Left forelimb (tissue), 1 donor: ENCODE data around the gene MCRS1.
"Not testable (repeated sequence)": the region's sequence is repeated elsewhere in the genome, so short reads cannot be mapped to it uniquely, and the experiment has no call there.

Experiments used
- DNase-seq: peaks from one replicate; pipeline ENCODE4 v3.0.0-alpha.2; 2018; ENCODE audit warnings: low spot score

MCRS1 gene

GRCh38 chr12:49540229-49541139 lies 27.5 kb downstream of the MCRS1 start:
- peak; percentile 58 for DNase-seq

- peak; percentile 45 for DNase-seq
Observed at GRCh38 chr12:49539406-49540228, 28.3 kb downstream of the MCRS1 start.

- DNase-seq, result peak; percentile 77
Observed at GRCh38 chr12:49538510-49539403, 29.2 kb downstream of the MCRS1 start, which contains the start of gene KCNH3. KCNH3 (plus strand) TSS chr12:49539030; CDS start chr12:49539417, 387 bp downstream.

- peak; percentile 64 for DNase-seq
Observed at GRCh38 chr12:49537752-49538509, 30.0 kb downstream of the MCRS1 start.

GRCh38 chr12:49537231-49537751 lies 30.7 kb downstream of the MCRS1 start:
- DNase-seq, result peak; percentile 55

GRCh38 chr12:49536526-49537071 lies 31.3 kb downstream of the MCRS1 start:
- DNase-seq, result peak; percentile 15

GRCh38 chr12:49535921-49536525 lies 31.9 kb downstream of the MCRS1 start:
- DNase-seq, result peak; percentile 28

GRCh38 chr12:49534731-49535278 lies 33.1 kb downstream of the MCRS1 start:
- DNase-seq, result peak; percentile 59

- not testable (repeated sequence) for DNase-seq
Observed at GRCh38 chr12:49534122-49534521, 33.8 kb downstream of the MCRS1 start.

- peak; percentile 26 for DNase-seq
Observed at GRCh38 chr12:49533331-49533730, 34.6 kb downstream of the MCRS1 start.

- DNase-seq, result no peak
Observed at GRCh38 chr12:49531745-49532144, 36.2 kb downstream of the MCRS1 start.

- no peak for DNase-seq
Observed at GRCh38 chr12:49529414-49529813, 38.5 kb downstream of the MCRS1 start.

- DNase-seq, result no peak
Observed at GRCh38 chr12:49527361-49528130, 40.4 kb downstream of the MCRS1 start.

- DNase-seq, result no peak
Observed at GRCh38 chr12:49525942-49526341, 42.0 kb downstream of the MCRS1 start.

GRCh38 chr12:49524660-49525324 lies 43.1 kb downstream of the MCRS1 start:
- DNase-seq, result no peak

- no peak for DNase-seq
Observed at GRCh38 chr12:49521389-49521788, 46.6 kb downstream of the MCRS1 start.

GRCh38 chr12:49519574-49519936 lies 48.4 kb downstream of the MCRS1 start:
- no peak for DNase-seq

- no peak for DNase-seq
Observed at GRCh38 chr12:49518914-49519573, 48.9 kb downstream of the MCRS1 start.
